Mesenchymal stem cell (in vitro differentiated cells and primary cell): ENCODE data around the gene MEIOB.

Source experiments
- DNase-seq: peaks from one replicate; pipeline ENCODE4 v3.0.0-alpha.2; 2013
- H2AFZ ChIP-seq: one replicate; pipeline ENCODE4 v1.6.1; 2013; ENCODE audit warnings: low read depth, mild to moderate bottlenecking, control low read depth, inconsistent platforms, low read length, moderate library complexity
- H2AK5ac ChIP-seq: 2 replicates; pipeline ENCODE4 v1.6.1; 2013; ENCODE audit warnings: low read length, moderate library complexity, mild to moderate bottlenecking, inconsistent platforms; ENCODE audit not compliant: severe bottlenecking
- H2BK120ac ChIP-seq: one replicate; pipeline ENCODE4 v1.6.1; 2013; ENCODE audit warnings: low read depth, mild to moderate bottlenecking, inconsistent platforms, low read length, moderate library complexity
- H2BK12ac ChIP-seq, 2 experiments: one replicate each; pipeline ENCODE4 v1.6.1; 2013; ENCODE audit warnings: inconsistent platforms in 2 of 2, low read length in 2 of 2, mild to moderate bottlenecking in 2 of 2, moderate library complexity in 2 of 2, control low read depth in 1 of 2
- H2BK15ac ChIP-seq: one replicate; pipeline ENCODE4 v1.6.1; 2013; ENCODE audit warnings: mild to moderate bottlenecking, low read depth, inconsistent platforms; ENCODE audit not compliant: poor library complexity, severe bottlenecking
- H2BK5ac ChIP-seq: 2 replicates; pipeline ENCODE4 v1.6.1; 2013; ENCODE audit warnings: low read depth, mild to moderate bottlenecking, low read length, control low read depth, inconsistent platforms; ENCODE audit not compliant: poor library complexity, severe bottlenecking
- H3K14ac ChIP-seq, 2 experiments: one replicate each; pipeline ENCODE4 v1.6.1; 2013; ENCODE audit warnings: inconsistent platforms in 2 of 2, low read length in 2 of 2, control low read depth in 1 of 2, mild to moderate bottlenecking in 1 of 2, moderate library complexity in 1 of 2
- H3K18ac ChIP-seq, 2 experiments: one replicate each; pipeline ENCODE4 v1.6.1; 2013; ENCODE audit warnings: inconsistent platforms in 2 of 2, low read length in 2 of 2, control low read depth in 1 of 2, low read depth in 1 of 2, mild to moderate bottlenecking in 1 of 2
- H3K23ac ChIP-seq, 2 experiments: one replicate each; pipeline ENCODE4 v1.6.1; 2013; ENCODE audit warnings: inconsistent platforms in 2 of 2, low read length in 2 of 2, mild to moderate bottlenecking in 2 of 2, moderate library complexity in 2 of 2, control low read depth in 1 of 2
- H3K27ac ChIP-seq: 2 replicates; pipeline ENCODE4 v1.5.1; 2013; ENCODE audit warnings: mild to moderate bottlenecking, moderate library complexity, low read length, control low read depth, inconsistent platforms; ENCODE audit not compliant: poor library complexity, severe bottlenecking
- H3K27me3 ChIP-seq, 2 experiments: 2 replicates each; pipeline versions ENCODE4 v1.6.1 to v1.7.0; 2013; ENCODE audit warnings: low read length in 2 of 2, mild to moderate bottlenecking in 2 of 2, moderate library complexity in 2 of 2, control low read depth in 1 of 2, inconsistent platforms in 1 of 2; ENCODE audit not compliant: control insufficient read depth in 1 of 2, insufficient read depth in 1 of 2
- H3K36me3 ChIP-seq, 2 experiments: 2 replicates each; pipeline versions ENCODE4 v1.6.1 to v1.7.0; 2013; ENCODE audit warnings: low read length in 2 of 2, control low read depth in 1 of 2, inconsistent platforms in 1 of 2, low read depth in 1 of 2, mild to moderate bottlenecking in 1 of 2; ENCODE audit not compliant: insufficient read depth in 2 of 2, control insufficient read depth in 1 of 2
- H3K4ac ChIP-seq, 2 experiments: one replicate each; pipeline ENCODE4 v1.6.1; 2013; ENCODE audit warnings: inconsistent platforms in 2 of 2, low read length in 2 of 2, mild to moderate bottlenecking in 2 of 2, moderate library complexity in 2 of 2, control low read depth in 1 of 2, low read depth in 1 of 2
- H3K4me1 ChIP-seq: 2 replicates; pipeline ENCODE4 v1.6.1; 2013; ENCODE audit warnings: low read depth, low read length, control low read depth; ENCODE audit not compliant: control insufficient read depth, insufficient read depth
- H3K4me2 ChIP-seq: 2 replicates; pipeline ENCODE4 v1.6.1; 2013; ENCODE audit warnings: low read length, mild to moderate bottlenecking, inconsistent platforms; ENCODE audit not compliant: poor library complexity, severe bottlenecking
- H3K4me3 ChIP-seq, 2 experiments: 2 replicates each; pipeline versions ENCODE4 v1.5.1 to v1.7.0; 2013; ENCODE audit warnings: low read length in 2 of 2, mild to moderate bottlenecking in 2 of 2, control low read depth in 1 of 2, low read depth in 1 of 2; ENCODE audit not compliant: insufficient read depth in 1 of 2
- H3K79me1 ChIP-seq: replicated peaks from 2 replicates; pipeline ENCODE4 v1.6.1; 2013; ENCODE audit warnings: mild to moderate bottlenecking, control low read depth, low read length, inconsistent platforms; ENCODE audit not compliant: poor library complexity, severe bottlenecking
- H3K9ac ChIP-seq: 2 replicates; pipeline ENCODE4 v1.7.0; 2013; ENCODE audit warnings: mild to moderate bottlenecking, low read length, moderate library complexity
- H3K9me3 ChIP-seq: 2 replicates; pipeline ENCODE4 v1.7.0; 2013; ENCODE audit warnings: mild to moderate bottlenecking, low read length; ENCODE audit not compliant: control insufficient read depth
- H4K8ac ChIP-seq: one replicate; pipeline ENCODE4 v1.6.1; 2013; ENCODE audit warnings: inconsistent platforms, mild to moderate bottlenecking, low read length, moderate library complexity
- H4K91ac ChIP-seq: one replicate; pipeline ENCODE4 v1.6.1; 2013; ENCODE audit warnings: mild to moderate bottlenecking, low read length, inconsistent platforms
- WGBS: methylation state at CpG from one replicate; pipeline ENCODE4 v1.1.7; 2013; ENCODE audit warnings: mixed read lengths; 5-methylcytosine and 5-hydroxymethylcytosine counted together

Gene MEIOB

GRCh38 chr16:1785846-1786170 is 86.2 kb downstream of the MEIOB start:
- Histone ChIP-seq H3K9me3 (no peaks in the 10 kb centered on the region), H3K27me3 (no peaks in the 10 kb centered on the region), H2BK5ac (no peak overlapping the region), H2BK12ac (no peak overlapping the region), H3K79me1 (peaks cover 46% of the 10 kb centered on the region), H2AFZ (no peak overlapping the region), H2BK120ac (no peak overlapping the region), H2BK15ac (no peak overlapping the region), H3K4me3 (no peak overlapping the region), H3K18ac (no peak overlapping the region), H3K4me1 (peaks cover 15% of the 10 kb centered on the region), H3K23ac (no peak overlapping the region), H3K36me3 (peaks cover 24 to 64% of the 10 kb centered on the region in 2 experiments), H4K91ac (no peak overlapping the region), H3K4ac (no peak overlapping the region), H3K4me2 (no peak overlapping the region), H3K9ac (no peak overlapping the region), H2AK5ac (no peak overlapping the region), H4K8ac (no peak overlapping the region), H3K27ac (no peak overlapping the region), H3K14ac (no peak overlapping the region)
- 95% methylated on average over 14 of the region's 14 CpGs for WGBS
- no peak for DNase-seq

GRCh38 chr16:1784977-1785845 is 86.8 kb downstream of the MEIOB start:
- Histone ChIP-seq H3K4me2 (no peak overlapping the region), H3K27me3 (no peaks in the 10 kb centered on the region), H4K8ac (no peak overlapping the region), H2BK120ac (no peak overlapping the region), H3K18ac (no peak overlapping the region), H3K23ac (no peak overlapping the region), H3K4me1 (peaks cover 15% of the 10 kb centered on the region), H3K9me3 (no peaks in the 10 kb centered on the region), H3K4me3 (no peak overlapping the region), H3K9ac (no peak overlapping the region), H2BK5ac (no peak overlapping the region), H2AK5ac (no peak overlapping the region), H2AFZ (no peak overlapping the region), H4K91ac (no peak overlapping the region), H3K79me1 (peaks cover 45% of the 10 kb centered on the region), H2BK15ac (no peak overlapping the region), H3K36me3 (peaks cover 30 to 62% of the 10 kb centered on the region in 2 experiments), H3K14ac (no peak overlapping the region), H3K27ac (no peak overlapping the region), H2BK12ac (no peak overlapping the region), H3K4ac (no peak overlapping the region)
- no peak for DNase-seq
- 95% methylated on average over 23 of the region's 26 CpGs for WGBS
